Choroid plexus epithelial cell (primary cell): Measurements from ENCODE around the gene KDM6B.

Experiments used
- DNase-seq: peaks from one replicate; pipeline ENCODE4 v3.0.0-alpha.2; 2010; ENCODE audit warnings: low read depth
- H3K4me3 ChIP-seq: 2 replicates; pipeline ENCODE4 v1.5.1; 2011; ENCODE audit warnings: low read depth, mild to moderate bottlenecking, control low read depth, low read length, moderate library complexity
- CTCF ChIP-seq: conservative IDR thresholded peaks from 2 replicates; pipeline ENCODE4 v1.5.1; 2011; ENCODE audit warnings: low read depth, mild to moderate bottlenecking, control low read depth, inconsistent platforms, low read length, moderate library complexity

Gene KDM6B

GRCh38 chr17:7873051-7873450, 39.0 kb downstream of the KDM6B start:
- no peak for TF ChIP-seq CTCF
- DNase-seq, result no peak
- no peak overlapping the region for H3K4me3 ChIP-seq

DNA sequence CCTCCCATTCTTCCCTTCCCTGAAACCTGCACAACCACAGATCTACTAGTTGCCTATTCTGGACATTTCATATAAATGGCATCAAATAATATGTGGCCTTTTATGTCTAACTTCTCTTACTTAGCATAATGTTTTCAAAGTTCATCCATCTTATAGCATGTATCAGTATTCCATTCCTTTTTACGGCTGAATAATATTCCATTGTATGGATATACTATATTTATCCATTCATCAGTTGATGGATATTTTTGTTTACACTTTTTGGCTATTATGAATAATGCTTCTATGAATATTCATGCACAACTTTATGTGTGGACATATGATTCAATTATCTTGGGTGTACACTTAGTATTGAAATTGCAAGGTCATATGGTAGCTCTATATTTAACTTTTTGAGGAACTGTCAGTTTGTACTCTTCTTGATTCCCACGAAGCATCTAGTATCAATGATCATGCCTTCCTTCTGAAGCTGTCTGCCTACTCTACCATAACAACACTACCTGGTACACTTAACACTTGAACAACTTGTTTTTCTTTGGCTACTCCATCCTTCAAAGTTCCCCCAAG, 41.9 kb downstream of the KDM6B start:
- H3K4me3 ChIP-seq, result no peak overlapping the region
- no peak for DNase-seq
- no peak for TF ChIP-seq CTCF

GRCh38 chr17:7878234-7878633, 44.2 kb downstream of the KDM6B start:
- H3K4me3 ChIP-seq, result no peak overlapping the region
- no peak for DNase-seq
- TF ChIP-seq CTCF, result no peak

DNA sequence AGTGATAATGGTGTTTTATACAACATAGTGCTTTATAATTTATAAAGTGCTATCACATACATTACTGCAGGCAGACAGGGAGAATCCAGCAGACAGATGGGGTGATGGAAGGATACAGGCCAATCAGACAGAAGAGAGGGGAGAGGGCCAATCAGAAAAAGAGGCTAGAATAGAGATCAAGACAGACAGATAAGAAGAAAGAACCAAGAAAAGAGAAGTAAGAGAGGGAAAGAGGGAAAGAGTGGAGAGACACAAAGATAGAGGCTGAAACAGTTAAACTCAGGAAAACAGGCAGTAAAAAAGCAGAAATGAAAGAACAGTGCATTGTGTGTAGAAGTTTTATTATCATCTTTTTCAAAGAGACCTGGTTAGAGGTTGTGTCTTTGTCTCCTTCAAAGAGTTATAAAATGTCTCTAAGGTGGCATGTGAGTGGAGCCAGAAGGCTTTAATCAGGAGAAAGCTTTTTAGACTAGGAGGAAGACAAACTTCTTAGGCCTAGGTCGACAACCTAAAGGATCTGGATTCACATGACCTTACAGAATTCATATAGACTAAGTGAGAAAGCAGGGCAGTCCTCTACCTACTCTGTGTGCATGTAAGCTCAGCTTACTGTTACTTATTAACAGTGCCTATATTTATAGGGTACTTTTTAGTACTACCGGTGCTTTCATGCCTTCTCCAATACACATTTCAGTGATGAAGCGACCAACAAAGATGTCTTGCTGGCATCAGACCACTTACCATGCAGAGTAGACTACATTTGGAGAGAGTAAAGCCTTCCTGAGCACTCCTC, 46.3 kb downstream of the KDM6B start:
- H3K4me3 ChIP-seq, result no peak overlapping the region
- TF ChIP-seq CTCF, result no peak
- no peak for DNase-seq

GRCh38 chr17:7881276-7882054, 47.4 kb downstream of the KDM6B start:
- DNase-seq, result peak; percentile 24
- no peak overlapping the region for H3K4me3 ChIP-seq

GRCh38 chr17:7882068-7882467, 48.1 kb downstream of the KDM6B start:
- H3K4me3 ChIP-seq, result no peak overlapping the region
- DNase-seq, result no peak
- TF ChIP-seq CTCF, result no peak

More at GRCh38 chr17:7881276-7882054, 47.4 kb downstream of the KDM6B start:
- no peak for TF ChIP-seq CTCF
